CD4-positive, alpha-beta T cell treated with Interleukin-6 for 4 hours (primary cell): ENCODE results near the gene SUN5.

Experiments used
- DNase-seq: peaks from one replicate; pipeline ENCODE4 v3.0.0-alpha.2; 2020; ENCODE audit warnings: mixed read lengths

Gene SUN5

DNA sequence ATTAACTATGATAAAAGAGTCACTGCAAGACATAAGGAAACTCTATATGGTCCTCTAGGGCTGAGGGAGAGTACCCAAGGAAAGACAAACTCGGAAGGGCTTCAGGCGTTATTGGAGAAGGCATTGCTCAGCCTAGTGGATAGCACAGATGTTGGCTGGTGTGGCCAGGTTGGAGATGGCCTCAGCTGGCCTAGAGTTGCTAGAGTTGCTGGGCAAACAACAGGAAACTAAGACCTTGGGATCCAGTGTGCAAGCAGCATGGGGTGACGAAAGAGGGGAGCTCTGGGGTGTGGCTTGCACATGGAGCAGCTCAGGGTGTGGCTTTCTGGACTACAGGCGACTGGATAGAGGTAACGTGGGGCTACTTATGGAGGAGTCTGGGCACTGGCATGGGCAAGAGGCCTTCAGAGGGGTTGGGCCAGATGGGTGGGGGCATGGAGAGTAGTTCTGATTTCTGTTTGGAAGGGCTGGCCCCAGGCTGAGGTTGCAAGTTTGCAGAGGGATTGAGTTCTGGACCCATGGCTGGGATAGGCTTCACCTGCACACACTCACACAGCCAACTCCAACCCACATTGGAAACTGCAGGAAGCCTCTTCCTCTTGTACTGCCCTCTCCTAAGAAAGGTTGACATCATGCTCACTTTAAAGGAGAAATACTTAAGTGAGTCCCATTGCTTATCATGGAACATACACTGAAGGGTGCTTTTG, 22.0 kb upstream of the SUN5 start:
- DNase-seq, result no peak

DNA sequence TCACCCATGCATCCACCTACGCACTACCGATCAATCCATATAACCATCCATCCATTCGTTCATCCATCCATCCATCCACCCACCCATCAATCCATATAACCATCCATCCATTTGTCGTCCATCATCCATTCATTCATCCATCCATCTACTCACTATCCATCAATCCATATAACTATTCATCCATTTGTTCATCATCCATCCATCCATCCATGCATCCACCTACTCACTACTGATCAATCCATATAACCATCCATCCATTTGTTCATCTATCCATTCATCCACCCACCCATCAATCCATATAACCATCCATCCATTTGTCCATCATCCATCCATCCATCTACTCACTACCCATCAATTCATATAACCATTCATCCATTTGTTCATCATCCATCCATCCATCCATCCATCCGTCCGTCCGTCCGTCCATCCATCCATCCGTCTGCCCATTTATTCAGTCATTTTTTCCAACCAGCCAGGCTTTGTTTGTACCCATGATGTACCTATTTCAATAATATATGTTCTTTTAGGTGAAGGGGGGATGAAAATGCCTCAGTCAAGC, 21.2 kb upstream of the SUN5 start:
- DNase-seq, result no peak

DNA sequence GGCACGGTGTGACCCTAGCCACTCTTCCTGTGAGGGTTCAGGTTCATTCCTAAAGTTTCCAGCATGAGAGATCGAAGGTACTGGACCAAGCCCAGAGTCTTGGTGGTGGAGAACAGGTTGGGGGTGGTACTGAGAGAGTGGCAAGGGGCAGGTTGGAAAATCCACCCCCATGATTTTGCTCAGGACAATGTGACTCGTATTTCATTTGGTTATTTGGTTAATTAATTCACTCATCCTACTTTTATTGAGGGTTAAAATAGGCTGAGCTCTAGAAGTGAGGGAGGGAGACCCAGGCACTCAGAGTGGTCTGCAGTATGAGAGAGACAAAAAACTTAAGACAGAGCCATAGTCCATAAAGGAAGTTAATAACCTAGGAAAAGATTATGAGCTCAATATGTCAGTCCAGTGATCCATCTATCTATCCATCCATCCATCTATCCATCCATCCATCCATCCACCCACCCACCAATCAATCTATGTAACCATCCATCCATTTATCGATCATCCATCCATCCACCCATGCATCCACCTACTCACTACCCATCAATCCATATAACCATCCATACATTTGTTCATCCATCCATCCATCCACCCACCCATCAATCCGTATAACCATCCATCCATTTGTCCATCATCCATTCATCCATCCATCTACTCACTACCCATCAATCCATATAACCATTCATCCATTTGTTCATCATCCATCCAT, 20.5 kb upstream of the SUN5 start:
- DNase-seq, result no peak

DNA sequence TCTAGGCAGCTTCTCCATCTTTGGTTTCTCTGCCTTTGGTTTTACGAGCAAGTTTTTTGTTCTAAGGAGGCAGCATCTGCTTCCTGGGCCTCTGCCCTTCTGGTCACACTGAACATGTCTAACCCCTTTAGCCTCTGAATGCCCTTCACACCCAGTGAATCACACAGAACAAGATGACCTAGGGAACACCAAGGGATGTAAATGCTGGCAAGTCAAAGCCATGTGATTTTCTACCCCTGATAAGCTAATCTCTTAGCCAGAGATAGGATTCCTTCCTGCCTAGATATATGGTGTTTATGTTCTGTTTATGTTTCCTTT, 20.0 kb upstream of the SUN5 start:
- no peak for DNase-seq

DNA sequence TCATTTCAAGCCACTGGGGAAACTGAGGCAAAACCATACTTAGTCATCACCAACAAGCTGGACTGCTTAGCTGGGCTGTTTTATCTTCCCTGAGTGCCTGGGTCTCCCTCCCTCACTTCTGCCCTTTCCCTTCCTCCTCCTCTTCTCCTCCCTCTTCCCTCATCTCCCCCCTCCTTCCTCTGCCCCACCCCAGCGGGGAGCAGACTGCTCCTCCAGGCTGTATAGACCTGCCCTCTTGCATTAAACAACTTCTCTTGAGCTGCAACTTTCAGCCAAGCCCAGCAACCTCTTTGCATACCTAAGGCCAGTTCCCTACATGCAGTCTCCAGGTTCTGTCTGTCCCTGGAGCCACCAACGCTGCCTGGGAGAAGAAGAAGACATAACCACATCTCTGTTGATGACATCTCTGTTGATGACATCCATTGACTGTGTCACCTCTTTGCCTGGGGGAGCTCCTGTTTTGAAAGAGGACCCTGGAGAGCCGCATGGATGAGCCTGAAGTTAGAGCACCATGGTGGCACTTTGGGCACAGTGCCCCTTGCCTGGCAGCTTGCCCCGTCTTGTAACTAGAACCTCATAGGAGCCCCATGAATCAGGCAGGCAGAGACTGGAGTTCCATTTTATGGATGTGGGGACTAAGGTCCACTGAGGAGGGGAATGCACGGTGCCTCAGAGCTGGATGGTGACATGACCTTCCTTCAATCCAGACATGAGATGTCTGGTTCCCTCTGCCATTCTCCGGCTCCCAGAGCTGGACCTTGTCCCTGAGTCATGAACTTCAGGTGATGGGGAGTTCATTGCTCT, 19.4 kb upstream of the SUN5 start:
- no peak for DNase-seq

DNA sequence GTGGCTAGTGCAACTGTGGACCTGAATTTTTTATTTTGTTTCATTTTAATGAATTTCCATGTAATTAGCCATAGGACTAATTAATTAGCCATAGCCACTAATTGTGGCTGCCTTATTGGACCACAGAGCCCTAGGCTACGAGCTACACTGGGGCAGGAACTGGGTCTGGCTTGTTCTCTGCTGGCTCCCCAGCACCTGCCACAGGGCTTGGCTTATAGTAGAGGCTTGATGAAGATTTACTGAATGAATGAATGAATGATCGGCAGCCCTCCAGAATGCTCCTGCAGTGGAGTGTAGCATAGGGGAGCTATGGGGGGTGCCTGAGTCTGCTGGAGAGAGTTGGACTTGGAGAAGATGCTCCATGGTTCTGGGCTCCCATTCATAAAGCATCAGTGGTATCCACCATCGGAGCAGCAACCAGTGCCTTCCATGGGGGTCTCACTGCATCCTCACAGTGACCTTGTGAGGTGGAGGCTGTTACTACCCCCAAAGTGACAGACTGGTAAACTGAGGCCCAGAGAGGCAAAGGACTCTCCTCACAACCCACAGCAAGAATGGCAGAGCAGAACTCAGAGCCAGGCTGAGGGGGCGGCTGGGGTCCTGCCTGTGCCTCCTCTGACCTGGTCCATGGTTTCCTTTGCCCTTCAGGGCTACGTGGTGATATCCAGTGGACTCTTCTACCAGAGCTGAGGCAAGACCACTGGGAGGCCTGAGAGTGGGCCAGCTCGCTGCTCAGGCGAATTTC, 18.6 kb upstream of the SUN5 start:
- DNase-seq, result no peak

DNA sequence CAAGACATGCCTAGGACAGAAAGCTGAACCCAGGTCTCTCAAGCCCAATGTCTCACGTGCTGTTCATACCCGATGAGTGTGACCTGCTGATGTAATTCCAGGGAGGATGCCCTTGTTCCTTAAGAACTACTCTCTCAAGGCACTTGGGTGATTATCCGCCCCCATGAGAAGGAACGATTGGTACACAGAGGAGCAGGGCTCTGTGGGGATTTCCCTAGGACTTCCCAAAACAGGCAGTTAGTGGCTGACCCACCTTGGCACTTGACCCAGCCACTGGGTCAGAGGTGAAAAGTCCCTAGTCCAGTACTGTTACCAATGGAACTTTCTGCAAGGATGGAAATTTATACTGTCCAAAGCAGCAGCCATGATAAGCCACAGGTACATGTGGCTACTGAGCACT, 18.1 kb upstream of the SUN5 start:
- DNase-seq, result no peak

DNA sequence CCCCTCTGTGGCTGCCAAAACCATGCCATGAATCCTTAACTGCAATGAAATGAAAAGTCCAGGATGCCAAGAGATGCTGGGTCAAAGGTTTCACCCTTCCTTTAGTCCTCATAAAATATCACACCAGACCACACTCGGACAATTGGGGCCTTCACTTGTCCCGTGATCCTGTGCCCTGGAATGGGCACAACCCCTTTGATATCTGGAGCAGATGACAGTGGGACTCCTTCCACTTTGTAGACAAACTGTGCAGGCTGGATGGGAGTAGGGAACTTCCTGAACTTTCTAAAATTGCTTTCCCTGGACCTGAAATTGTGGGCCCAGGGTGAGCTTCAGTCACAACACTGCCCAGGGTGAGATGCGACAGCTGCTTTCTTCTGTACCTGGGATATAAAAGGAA, 17.6 kb upstream of the SUN5 start:
- DNase-seq, result no peak

DNA sequence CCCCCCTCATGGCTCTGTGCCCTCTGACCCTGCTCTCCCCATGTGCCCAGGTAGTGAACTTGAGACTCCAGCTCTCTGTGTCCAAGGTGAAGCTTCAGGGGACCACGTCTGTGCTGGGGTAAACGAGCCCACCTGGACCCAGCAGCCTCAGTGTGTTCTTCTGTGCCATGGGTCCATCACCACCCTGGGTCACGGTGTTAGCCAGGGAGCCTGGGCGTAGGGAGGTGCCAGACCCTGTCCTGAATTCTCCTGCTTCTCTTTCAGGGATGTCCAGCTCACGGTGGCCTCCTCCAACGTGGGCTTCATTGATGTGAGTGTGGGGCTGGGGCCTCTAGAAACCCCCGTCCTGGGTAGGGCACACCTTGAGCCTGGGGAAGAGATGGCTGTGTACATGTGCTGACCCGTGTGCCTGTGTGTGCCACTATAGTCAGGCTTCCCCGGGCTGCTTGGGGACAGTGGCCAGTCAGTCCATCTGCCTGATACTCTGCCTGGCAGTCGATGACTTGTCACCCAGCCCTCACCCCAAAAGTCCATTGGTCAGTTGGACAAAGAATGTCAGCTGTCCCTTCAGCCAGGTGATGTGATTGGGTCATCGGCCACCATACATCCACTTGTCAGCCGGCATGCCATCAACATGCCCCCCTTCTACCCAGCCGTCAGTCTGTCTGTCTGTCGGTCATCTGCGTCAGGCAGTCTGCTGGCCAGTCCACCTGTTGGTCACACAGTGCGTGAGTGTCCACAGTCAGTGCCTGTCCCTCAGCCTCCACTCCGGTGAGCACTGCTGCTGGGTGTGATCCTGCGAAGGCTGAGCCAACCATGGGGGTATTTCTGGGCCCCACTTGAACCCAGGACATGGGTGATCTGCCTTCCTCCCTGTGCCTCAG, 16.3 kb upstream of the SUN5 start:
- DNase-seq, result no peak

DNA sequence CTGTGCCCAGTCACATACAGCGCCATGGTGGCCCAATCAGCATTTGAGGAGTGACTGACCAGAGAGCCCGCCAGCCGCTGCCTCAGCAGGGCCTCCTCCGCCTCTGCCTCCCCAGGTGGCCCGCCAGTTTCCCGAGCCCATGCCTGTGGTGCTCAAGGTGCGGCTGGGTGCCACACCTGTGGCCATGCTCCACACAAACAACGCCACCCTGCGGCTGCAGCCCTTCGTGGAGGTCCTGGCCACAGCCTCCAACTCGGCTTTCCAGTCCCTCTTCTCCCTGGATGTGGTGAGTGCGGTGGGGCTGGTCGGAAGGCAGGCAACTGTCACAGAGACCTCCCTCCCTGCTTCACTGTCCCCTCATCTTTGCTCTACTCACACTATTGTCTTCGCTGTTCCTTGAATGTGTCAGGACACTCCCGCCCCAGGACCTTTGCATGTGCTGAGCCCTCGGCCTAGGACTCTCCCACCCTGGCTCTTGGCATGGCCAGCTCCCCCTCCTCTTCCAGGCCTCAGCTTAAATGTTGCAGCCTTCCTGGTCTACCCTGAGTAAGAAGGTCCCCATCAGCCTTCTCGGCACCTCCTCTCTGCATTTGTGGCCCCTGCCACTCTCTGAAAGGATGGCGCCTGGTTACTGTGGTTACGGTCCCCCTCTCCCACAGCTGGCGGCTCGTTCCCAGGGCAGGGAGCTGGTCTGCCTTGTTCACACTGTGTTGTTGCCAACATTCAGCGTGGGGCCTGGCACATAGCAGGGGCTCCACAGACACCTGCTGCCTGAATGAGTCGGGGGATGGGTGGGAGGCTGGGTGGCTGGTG, 15.4 kb upstream of the SUN5 start:
- DNase-seq, result no peak

DNA sequence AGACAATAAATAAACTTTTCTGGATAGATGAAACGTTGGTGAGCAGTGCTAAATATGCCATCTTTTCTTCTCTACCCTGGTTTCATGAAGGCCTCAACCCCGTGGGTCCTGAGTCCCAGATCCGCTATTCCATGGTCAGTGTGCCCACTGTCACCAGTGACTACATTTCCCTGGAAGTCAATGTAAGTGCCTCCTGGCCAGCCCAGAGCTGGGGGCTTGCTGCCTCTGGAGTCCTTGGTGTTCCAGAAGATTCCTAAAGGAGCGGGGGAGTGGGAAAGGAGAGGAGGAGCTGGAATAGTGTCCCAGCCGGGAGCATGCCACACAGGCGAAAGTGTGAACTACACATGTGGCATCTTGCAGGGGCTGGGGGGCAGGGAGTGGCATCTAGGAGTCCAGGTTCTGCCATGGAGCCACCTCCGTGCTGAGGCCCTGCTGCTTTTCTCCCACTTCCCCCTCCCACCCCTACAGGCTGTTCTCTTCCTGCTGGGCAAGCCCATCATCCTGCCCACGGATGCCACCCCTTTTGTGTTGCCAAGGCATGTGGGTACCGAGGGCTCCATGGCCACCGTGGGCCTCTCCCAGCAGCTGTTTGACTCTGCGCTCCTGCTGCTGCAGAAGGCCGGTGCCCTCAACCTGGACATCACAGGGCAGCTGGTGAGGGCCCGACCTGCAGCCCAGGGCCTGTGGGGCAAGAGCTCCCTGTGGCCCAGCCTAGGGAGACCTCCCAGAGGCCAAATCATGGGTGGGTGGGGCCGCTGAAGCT, 14.1 kb upstream of the SUN5 start:
- no peak for DNase-seq

DNA sequence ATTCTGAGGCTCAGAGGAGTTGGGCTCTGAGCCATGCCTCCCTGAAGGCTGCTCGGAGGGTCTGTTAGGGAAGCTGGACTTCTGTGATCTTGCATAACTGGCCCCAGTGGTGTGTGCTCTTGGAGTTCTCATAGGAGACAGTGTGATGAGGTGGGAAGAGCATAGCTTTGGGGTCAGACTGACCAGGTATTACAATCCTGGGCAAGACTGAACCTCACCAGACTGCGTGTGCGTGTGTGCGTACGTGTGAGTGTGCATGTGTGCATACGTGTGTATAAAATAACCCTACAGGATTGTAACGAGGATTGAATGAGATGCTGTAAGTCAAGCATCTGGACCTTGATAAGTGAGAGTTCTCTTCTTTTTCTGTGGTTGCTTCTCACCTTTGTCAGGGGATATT, 13.3 kb upstream of the SUN5 start:
- DNase-seq, result no peak

DNA sequence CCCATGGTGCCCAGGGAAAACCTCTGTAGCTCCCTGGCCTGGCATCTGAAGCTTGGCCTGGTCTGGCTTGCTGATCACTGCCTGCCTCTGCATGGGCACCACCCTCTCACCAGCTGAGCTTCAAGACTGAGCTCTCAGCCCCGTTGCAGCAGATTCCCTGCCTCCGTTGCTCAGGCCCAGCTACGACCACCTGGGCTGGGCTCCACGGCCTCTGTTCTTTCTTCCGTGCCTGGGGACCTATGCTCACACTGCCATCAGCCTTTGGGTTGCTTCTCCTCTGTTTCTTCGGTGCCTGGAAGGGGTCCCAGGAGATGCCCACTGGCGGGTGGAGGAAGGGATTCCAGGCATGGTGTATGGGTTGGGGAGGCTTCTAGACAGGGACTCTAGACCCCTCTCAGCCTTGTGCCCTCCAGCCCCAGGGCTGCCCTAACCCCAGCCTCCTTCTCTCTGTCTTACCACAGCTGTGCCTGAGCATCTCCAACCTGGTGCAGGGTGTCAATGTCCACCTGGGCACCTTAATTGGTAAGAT, 12.4 kb upstream of the SUN5 start:
- no peak for DNase-seq

DNA sequence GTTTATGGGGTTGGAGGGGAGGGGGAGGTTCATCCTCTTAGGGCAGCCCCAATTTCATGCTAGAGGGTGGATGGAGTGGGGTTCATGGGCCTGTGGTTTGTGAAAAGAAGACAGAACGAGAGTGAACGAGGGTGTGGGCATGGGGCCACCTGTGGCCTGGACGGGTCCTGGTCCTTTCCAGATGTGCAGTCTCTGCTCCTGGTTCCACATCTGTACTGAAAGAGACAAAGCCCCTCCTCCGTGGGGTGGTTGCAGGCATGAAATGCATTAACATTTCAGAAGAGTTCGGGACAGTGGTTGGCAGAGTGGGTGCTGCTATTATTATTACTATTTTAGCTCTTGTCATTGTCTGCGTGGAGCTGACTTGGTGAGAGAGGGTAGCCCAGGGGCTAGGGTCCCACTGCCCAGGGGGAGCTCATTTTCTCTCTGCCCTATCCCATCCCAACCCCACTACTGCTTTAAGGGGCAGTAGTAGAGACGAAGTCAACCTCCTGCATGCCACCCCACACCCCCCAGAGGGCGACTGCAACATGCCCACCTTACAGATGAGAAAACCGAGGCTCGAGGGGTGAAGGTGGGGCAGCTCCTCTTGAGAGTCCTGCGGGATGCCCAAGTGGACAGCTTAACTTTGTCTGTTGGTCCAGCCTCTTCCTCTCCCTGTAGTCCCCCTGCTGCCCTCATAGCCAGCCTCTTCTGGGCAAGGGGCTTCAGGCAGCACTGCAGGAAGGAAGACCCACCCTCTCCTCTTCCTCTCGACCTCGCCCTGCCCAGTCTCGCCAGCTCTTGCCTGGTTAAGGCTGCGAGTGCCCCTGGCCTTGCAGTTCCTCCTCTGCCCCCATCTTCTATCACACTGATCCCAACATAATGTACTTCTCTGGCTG, 11.7 kb upstream of the SUN5 start:
- no peak for DNase-seq

DNA sequence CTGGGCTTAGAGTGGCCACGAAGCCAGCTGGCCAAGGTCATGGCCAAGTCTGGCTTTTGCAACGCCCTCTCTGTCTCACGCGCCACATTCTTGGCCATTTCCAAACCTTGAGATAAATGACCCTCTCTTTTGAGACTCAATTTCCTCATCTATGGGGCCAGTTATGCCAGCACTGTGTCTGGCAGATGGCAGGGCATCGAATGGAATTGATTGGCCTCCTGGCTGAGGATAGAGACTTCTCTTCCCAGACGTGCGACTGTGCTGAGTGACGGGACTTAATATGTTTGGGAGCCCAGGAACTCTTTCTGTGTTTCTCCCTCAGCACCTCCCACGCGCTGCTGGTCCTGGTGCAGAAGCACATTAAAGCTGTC, 10.9 kb upstream of the SUN5 start:
- DNase-seq, result no peak

DNA sequence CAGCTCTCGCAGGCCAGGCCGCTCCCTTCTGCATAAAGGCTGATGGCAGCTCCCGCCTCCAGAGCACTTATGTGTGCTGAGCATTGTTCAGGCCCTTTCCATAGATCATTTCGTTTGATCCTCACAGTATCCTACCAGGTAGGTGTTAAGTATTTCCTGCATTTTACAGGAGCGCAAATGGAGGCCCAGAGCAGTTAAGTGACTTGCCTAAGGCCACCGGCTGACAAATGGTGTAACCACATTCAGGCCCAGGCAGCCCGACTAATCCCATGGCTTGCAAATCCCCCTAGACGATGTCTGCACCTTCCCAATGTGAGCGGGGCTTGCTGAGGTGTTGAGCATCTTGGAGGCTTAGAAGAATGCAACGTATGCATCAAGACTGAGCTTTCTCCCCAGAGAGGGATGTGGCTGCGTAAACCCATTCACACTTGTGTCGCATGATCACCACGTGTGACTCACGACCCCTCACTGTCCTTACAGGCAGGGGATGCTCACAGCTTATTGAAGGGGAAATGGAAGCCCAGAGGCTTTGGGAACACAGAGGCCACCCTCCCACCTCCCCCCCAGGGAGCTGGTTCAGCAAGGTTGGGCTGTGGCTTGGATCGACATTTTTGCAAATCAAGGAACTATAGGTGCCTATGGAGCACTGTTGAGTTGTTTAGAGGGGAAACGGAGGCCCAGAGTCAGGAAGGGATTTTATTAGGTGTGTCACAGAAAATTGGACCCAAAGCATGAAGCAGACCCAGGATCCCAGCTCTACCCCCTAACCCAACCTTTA, 10.3 kb upstream of the SUN5 start:
- DNase-seq, result no peak

DNA sequence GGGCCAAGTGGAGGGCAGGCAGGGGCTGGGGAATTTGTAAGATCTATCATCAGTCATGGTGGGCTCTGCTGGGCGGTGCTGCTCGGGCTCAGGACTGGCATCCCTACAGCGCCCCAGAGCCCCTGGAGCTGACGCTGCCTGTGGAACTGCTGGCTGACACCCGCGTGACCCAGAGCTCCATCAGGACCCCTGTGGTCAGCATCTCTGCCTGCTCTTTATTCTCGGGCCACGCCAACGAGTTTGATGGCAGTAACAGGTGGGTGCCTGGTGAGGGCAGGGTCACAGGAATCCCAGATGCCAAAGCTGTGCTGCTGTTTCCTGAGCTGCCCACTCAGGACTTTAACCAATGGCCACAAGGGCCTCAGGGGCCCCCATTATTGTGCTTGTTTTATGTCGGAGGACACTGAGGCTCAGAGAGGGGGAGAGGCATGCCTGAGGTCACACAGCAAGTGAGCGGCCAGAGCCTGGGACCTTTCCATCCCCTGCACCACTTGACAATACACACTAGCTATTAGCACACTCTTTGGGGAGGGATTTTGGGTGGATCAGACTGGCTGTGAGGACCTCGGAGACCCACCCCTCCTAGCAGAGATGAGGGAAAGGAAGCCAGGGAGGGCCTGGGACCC, 9.6 kb upstream of the SUN5 start:
- no peak for DNase-seq
